GM12878 (cell line): ENCODE results near the gene CHP2. TPM values are rescaled to one million over a fixed set of nuclear protein-coding genes. Genes with fewer than 3 reads are reported as not detected.

Source experiments
- ATAC-seq: fragments of 200-7000 bp; cut with Tn5 transposase; 3 replicates; pipeline ENCODE4 v1.9.1; 2020; ENCODE audit warnings: mild to moderate bottlenecking, moderate library complexity
- BruUV-seq: library from RNA; stranded (reverse); fragments of 400-500 nt; replicated peaks from 2 replicates; lab custom pipeline; 2021; lab: Mats Ljungman, UMichigan
- CTCF ChIA-PET: fragments of 300-600 bp; sonication (Branson Sonifier 250); formaldehyde crosslinking; extraction: SDS; loops from one replicate; lab custom pipeline; 2021; ENCODE audit warnings: inconsistent platforms; lab: Yijun Ruan, JAX
- POLR2A ChIA-PET: fragments of 350-600 bp; formaldehyde crosslinking; extraction: SDS; loops from one replicate; lab custom pipeline; 2021; ENCODE audit warnings: inconsistent platforms; lab: Charles Lee
- RAD21 ChIA-PET: fragments of 300-600 bp; sonication (Branson Sonifier 250); formaldehyde crosslinking; loops from one replicate; lab custom pipeline; 2023; ENCODE audit warnings: antibody characterized with exemption; ENCODE audit not compliant: unreplicated experiment; lab: Charles Lee
- SMC1A ChIA-PET: fragments of 300-600 bp; sonication (Branson Sonifier 250); formaldehyde crosslinking; loops from one replicate; lab custom pipeline; 2023; ENCODE audit not compliant: unreplicated experiment, uncharacterized antibody; lab: Charles Lee
- DNase-seq: peaks from one replicate; pipeline ENCODE4 v3.0.0-alpha.2; 2011; ENCODE audit warnings: low read depth, low spot score
- FAIRE-seq: peaks from 3 replicates; lab custom pipeline; 2011; peaks lifted over from hg19 to GRCh38; lab: Jason Lieb, UNC
- H2AFZ ChIP-seq: 2 replicates; pipeline ENCODE4 v1.6.0; 2011; ENCODE audit warnings: low read depth, low read length, control low read depth; ENCODE audit not compliant: control insufficient read depth
- H3K27ac ChIP-seq: 2 replicates; pipeline ENCODE4 v1.5.1; 2011; ENCODE audit warnings: control low read depth; ENCODE audit not compliant: control insufficient read depth, insufficient read depth
- H3K27me3 ChIP-seq, 2 experiments: replicated peaks in 1 of 2; 2 replicates each; pipeline versions ENCODE4 v1.6.0 to v1.6.1; 2011; ENCODE audit warnings: low read length in 1 of 2; ENCODE audit not compliant: control insufficient read depth in 2 of 2, insufficient read depth in 2 of 2
- H3K36me3 ChIP-seq, 2 experiments: 2 replicates each; pipeline ENCODE4 v1.5.1; 2011; ENCODE audit warnings: low read length in 1 of 2; ENCODE audit not compliant: control insufficient read depth in 2 of 2, insufficient read depth in 2 of 2
- H3K4me1 ChIP-seq: 2 replicates; pipeline ENCODE4 v1.6.1; 2011; ENCODE audit warnings: mild to moderate bottlenecking, low read length, moderate library complexity, mixed read lengths; ENCODE audit not compliant: control insufficient read depth, insufficient read depth
- H3K4me2 ChIP-seq: 2 replicates; pipeline ENCODE4 v1.6.0; 2011; ENCODE audit warnings: control low read depth; ENCODE audit not compliant: control insufficient read depth, insufficient read depth
- H3K4me3 ChIP-seq: fragments of 200-600 bp; sonication (generic); 2 replicates; pipeline ENCODE4 v1.5.1; 2016
- H3K79me2 ChIP-seq: 2 replicates; pipeline ENCODE4 v1.6.0; 2011; ENCODE audit warnings: low read length; ENCODE audit not compliant: control insufficient read depth, insufficient read depth
- H3K9ac ChIP-seq: 2 replicates; pipeline ENCODE4 v1.8.0; 2011; ENCODE audit warnings: low read length, control low read depth, mixed read lengths; ENCODE audit not compliant: control insufficient read depth, insufficient read depth
- H3K9me3 ChIP-seq: replicated peaks from 3 replicates; pipeline ENCODE4 v1.5.1; 2011; ENCODE audit warnings: mild to moderate bottlenecking, low read length; ENCODE audit not compliant: control insufficient read depth, insufficient read depth
- H4K20me1 ChIP-seq: 2 replicates; pipeline ENCODE4 v1.6.0; 2011; ENCODE audit not compliant: control insufficient read depth, insufficient read depth
- ELK1 ChIP-seq: IDR thresholded peaks from 2 replicates; pipeline ENCODE4 v1.6.1; 2012; ENCODE audit warnings: low read depth, low read length, improper control_type of control experiment
- ESRRA ChIP-seq: IDR thresholded peaks from 2 replicates; pipeline ENCODE4 v1.6.1; 2012; ENCODE audit warnings: mild to moderate bottlenecking, low read length, improper control_type of control experiment
- IRF4 ChIP-seq: IDR thresholded peaks from 2 replicates; pipeline ENCODE4 v1.6.1; 2011; ENCODE audit warnings: low read depth, low read length
- MTA2 ChIP-seq: fragments of 450-650 bp; IDR thresholded peaks from 2 replicates; pipeline ENCODE4 v1.6.1; 2016; ENCODE audit warnings: low read depth, mild to moderate bottlenecking, moderate library complexity
- TBL1XR1 ChIP-seq: IDR thresholded peaks from 2 replicates; pipeline ENCODE4 v1.6.1; 2012; ENCODE audit warnings: low read depth, low read length, improper control_type of control experiment
- TCF3 ChIP-seq: IDR thresholded peaks from 2 replicates; pipeline ENCODE4 v1.6.1; 2012; ENCODE audit warnings: low read depth, mild to moderate bottlenecking, low read length, borderline replicate concordance; ENCODE audit not compliant: insufficient read depth
- YBX1 ChIP-seq: fragments of 450-650 bp; IDR thresholded peaks from 2 replicates; pipeline ENCODE4 v1.6.1; 2016; ENCODE audit warnings: antibody characterized with exemption
- WGBS: methylation state at CpG from one replicate; pipeline ENCODE4 v1.1.6; 2016; ENCODE audit warnings: low lambda C conversion rate; ENCODE audit not compliant: insufficient replicate concordance, insufficient coverage; ENCODE audit errors: missing lambda C conversion rate; 5-methylcytosine and 5-hydroxymethylcytosine counted together
- in situ Hi-C: fragments of 300-500 bp; cut with MboI; formaldehyde crosslinking; loops from 9 replicates; pipeline ENCODE4 v1.14.3; 2018; ENCODE audit warnings: mixed read lengths
- intact Hi-C: fragments of 100-400 bp; cut with micrococcal nuclease; formaldehyde crosslinking; loops from one replicate; pipeline ENCODE4 v1.14.2; 2022; ENCODE audit not compliant: unreplicated experiment
- polyA plus RNA-seq, 11 experiments: library from polyadenylated mRNA; depleted of rRNA in 4 of 11; unstranded in 6 of 11; stranded (reverse) in 5 of 11; fragments of >200 nt; fragmentation: Nextera tagmentation in 4 of 11; fragmentation: Illumina TruSeq in 1 of 11; extraction: Ambion mirVana in 4 of 11; extraction: Trizol in 1 of 11; gene quantifications; 1 replicate in 1 of 11; 2 replicates in 10 of 11; pipeline versions ENCODE4 v1.2.1 to v1.2.3, GENCODE V29; 2011 to 2016; ENCODE audit warnings: inconsistent platforms in 2 of 11, missing spikeins in 2 of 11, low read depth in 1 of 11
- total RNA-seq, 4 experiments: library from RNA; depleted of rRNA in 3 of 4; stranded (reverse); fragments of >200 nt in 3 of 4; fragmentation: Illumina TruSeq in 1 of 4; extraction: Trizol in 1 of 4; gene quantifications; 2 replicates each; pipeline versions ENCODE4 v1.2.1 to v1.2.3, GENCODE V29; 2013 to 2021
- TF ChIP-seq, protein P1 (sequence below): fragments of 450-650 bp; IDR thresholded peaks from 2 replicates; pipeline ENCODE4 v1.6.1; 2017; ENCODE audit warnings: antibody characterized with exemption, mild to moderate bottlenecking, moderate library complexity

Gene CHP2
- total and polyA plus RNA-seq, 10 of the 15 experiments (the other 5 are each of a cell fraction or from before 2014, with no cell fraction given) = not detected

- no peaks in the 10 kb centered on the region for H4K20me1 ChIP-seq
- in situ Hi-C loops (loop anchor here (5.0 kb wide), 1 partner anchor 210 kb away; no protein-coding TSS in a partner anchor), intact Hi-C loops (loop anchor here (1.0 to 5.0 kb wide), 5 partner anchors 32 to 702 kb away; partner anchors contain the start of gene PRKCB)
- no peaks in the 10 kb centered on the region for H3K9me3 ChIP-seq
- H3K36me3 ChIP-seq = no peaks in the 10 kb centered on the region
- H3K27ac ChIP-seq = no peak overlapping the region
- H3K4me2 ChIP-seq = no peak overlapping the region
- ATAC-seq (no peak), FAIRE-seq (no peak), DNase-seq (no peak)
- H3K4me1 ChIP-seq = peaks cover 20% of the 10 kb centered on the region
- no peak overlapping the region for H2AFZ ChIP-seq
- no peak overlapping the region for H3K9ac ChIP-seq
- H3K4me3 ChIP-seq = no peak overlapping the region
- CTCF ChIA-PET = interaction anchor here (0.6 to 14.9 kb wide), 60 partner anchors 9 to 707 kb away, joined by 3 to 425 read pairs (median 6); partner anchors contain the start of gene PRKCB
- POLR2A ChIA-PET = interaction anchor here (0.9 to 2.7 kb wide), 2 partner anchors 207 to 212 kb away, joined by 3 to 10 read pairs; no protein-coding TSS in a partner anchor
- no TSS peak for BruUV-seq
- 63% methylated on average over 2 of the region's 2 CpGs for WGBS
- SMC1A ChIA-PET = interaction anchor here (0.6 to 9.1 kb wide), 38 partner anchors 16 to 702 kb away, joined by 3 to 237 read pairs (median 5); partner anchors contain the start of gene PRKCB
- no peaks in the 10 kb centered on the region for H3K79me2 ChIP-seq
- no peaks in the 10 kb centered on the region for H3K27me3 ChIP-seq
- TF ChIP-seq MTA2 (no peak), ELK1 (no peak), IRF4 (no peak), YBX1 (no peak), TBL1XR1 (no peak), TCF3 (no peak), ESRRA (no peak)
- TF ChIP-seq, protein P1, sequence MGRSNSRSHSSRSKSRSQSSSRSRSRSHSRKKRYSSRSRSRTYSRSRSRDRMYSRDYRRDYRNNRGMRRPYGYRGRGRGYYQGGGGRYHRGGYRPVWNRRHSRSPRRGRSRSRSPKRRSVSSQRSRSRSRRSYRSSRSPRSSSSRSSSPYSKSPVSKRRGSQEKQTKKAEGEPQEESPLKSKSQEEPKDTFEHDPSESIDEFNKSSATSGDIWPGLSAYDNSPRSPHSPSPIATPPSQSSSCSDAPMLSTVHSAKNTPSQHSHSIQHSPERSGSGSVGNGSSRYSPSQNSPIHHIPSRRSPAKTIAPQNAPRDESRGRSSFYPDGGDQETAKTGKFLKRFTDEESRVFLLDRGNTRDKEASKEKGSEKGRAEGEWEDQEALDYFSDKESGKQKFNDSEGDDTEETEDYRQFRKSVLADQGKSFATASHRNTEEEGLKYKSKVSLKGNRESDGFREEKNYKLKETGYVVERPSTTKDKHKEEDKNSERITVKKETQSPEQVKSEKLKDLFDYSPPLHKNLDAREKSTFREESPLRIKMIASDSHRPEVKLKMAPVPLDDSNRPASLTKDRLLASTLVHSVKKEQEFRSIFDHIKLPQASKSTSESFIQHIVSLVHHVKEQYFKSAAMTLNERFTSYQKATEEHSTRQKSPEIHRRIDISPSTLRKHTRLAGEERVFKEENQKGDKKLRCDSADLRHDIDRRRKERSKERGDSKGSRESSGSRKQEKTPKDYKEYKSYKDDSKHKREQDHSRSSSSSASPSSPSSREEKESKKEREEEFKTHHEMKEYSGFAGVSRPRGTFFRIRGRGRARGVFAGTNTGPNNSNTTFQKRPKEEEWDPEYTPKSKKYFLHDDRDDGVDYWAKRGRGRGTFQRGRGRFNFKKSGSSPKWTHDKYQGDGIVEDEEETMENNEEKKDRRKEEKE = no peak
- RAD21 ChIA-PET = interaction anchor here (0.5 to 7.3 kb wide), 34 partner anchors 21 to 702 kb away, joined by 3 to 146 read pairs (median 6); partner anchors contain the start of genes PLK1 and PRKCB
These were observed 48.0 kb downstream of the CHP2 start for GRCh38 chr16:23802776-23803175.
